ENCODE measurements around the gene KRT36. TPM values are rescaled to one million over a fixed set of nuclear protein-coding genes. Genes with fewer than 3 reads are reported as not detected.

Gene KRT36
- total RNA-seq (not detected), polyA plus RNA-seq (under 1 TPM in 1 of 3 donors, not detected in 2; 0.04 TPM)
- long read RNA-seq, donor 1 = 0 reads
- long read RNA-seq, donor 2 = 0 reads

DNA sequence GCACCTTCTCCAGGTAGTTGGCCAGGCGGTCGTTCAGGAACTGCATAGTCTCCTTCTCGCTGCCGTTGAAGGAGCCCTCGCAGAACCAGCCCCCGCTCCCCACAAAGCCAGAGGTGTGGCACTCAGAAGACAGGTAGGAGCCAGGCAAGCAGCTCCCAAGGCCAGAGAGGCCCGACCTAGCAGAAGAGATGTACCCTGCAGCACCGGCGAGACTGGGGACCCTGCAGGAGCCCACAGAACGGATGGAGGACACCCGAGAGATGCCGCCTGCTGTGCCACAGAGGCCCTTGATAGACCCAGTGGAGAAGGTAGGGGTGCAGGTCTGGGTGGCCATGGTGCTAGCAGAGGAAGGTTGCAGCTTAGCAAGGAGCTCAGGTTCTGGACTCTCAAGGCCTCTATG is at the start of gene KRT36:
TSS of gene KRT36 (minus strand) at position 380 of the 400 bp plus-strand sequence. CDS start at position 334, 46 bp downstream.
- Histone ChIP-seq H3K27ac (no peak within 1 kb of the TSS), H3K4me1 (no peaks in the 10 kb centered on the region), H3K27me3 (ENCODE audit: insufficient read depth in 3 of 3, low read length in 2 of 3) (peaks cover 0 to 4% (median 0%) of the 10 kb centered on the region in 3 donors), H3K9me3 (no peaks in the 10 kb centered on the region), H3K4me3 (no peak within 1 kb of the TSS), H3K36me3 (ENCODE audit: insufficient read depth in 1 of 2, low read depth in 1 of 2) (no peaks in the 10 kb centered on the region)
- WGBS, 3 donors = 92 to 97% (median 94%) methylated on average over 12 of the region's 12 CpGs
- TF ChIP-seq CTCF (IDR thresholded peaks at IDR 0.05) = no peak
- DNase-seq (no peak), ATAC-seq (no peak)
- intact Hi-C loops (cut with DNase I) = no loop called here

DNA sequence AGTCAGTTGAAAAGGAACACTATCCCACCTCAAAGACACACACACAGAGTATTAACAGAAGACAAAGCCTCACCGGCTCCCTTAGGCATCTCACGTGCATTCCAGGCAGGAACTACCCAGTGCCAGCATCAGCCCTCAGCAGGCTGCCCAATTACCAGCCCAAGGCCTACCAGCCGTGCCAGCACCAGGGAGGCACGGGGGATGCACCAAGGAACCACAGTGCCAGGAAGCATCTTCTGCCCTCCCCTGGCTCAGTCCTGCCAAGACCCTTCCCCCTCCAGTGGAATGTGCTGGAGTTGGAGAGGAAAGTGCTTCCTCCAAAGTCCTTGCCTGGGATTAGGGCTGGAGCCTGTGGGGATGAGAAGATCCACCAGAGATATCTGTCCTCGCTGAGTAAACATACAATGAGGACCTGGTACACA is 49.4 kb upstream of the KRT36 start:
- Histone ChIP-seq H3K4me1 (no peaks in the 10 kb centered on the region), H3K4me3 (no peak overlapping the region), H3K27ac (no peak overlapping the region), H3K36me3 (ENCODE audit: insufficient read depth in 1 of 2, low read depth in 1 of 2) (no peaks in the 10 kb centered on the region), H3K9me3 (no peaks in the 10 kb centered on the region), H3K27me3 (ENCODE audit: insufficient read depth in 3 of 3, low read length in 2 of 3) (peaks cover 0 to 11% (median 3%) of the 10 kb centered on the region in 3 donors)
- TF ChIP-seq CTCF (IDR thresholded peaks at IDR 0.05) = no peak
- DNase-seq (no peak), ATAC-seq (no peak)
- WGBS, 3 donors = 54 to 72% (median 57%) methylated on average over 5 of the region's 5 CpGs
- intact Hi-C loops (cut with DNase I) = no loop called here

DNA sequence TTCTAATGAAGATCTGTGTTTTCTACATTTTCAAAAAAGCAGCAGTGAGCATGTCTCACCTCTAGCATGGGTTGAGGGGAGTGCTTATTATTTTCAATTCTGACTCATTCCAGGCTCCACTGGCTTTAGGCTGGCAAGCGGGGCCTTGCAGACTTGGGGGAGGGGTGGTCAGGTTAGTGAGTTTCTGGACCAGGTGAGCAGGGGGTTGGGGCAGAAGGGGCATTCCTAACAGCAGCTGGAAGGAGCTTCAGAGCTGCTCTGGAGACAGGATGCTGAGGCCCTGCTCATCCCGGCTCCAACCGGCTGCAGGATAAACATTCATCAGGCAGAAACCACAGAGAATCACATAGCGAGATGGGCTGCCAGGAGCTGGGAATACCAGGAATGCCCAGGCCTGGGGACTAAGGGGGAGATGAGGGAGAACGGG is 48.9 kb upstream of the KRT36 start:
- DNase-seq = no peak
- intact Hi-C loops (cut with DNase I) = no loop called here
- ATAC-seq = no peak
- Histone ChIP-seq H3K36me3 (ENCODE audit: insufficient read depth in 1 of 2, low read depth in 1 of 2) (no peaks in the 10 kb centered on the region), H3K27ac (no peak overlapping the region), H3K4me1 (no peaks in the 10 kb centered on the region), H3K4me3 (no peak overlapping the region), H3K27me3 (ENCODE audit: insufficient read depth in 3 of 3, low read length in 2 of 3) (peaks cover 0 to 13% (median 3%) of the 10 kb centered on the region in 3 donors), H3K9me3 (no peaks in the 10 kb centered on the region)
- TF ChIP-seq CTCF (IDR thresholded peaks at IDR 0.05) = no peak
- WGBS, 3 donors = 60 to 71% (median 62%) methylated on average over 5 of the region's 5 CpGs

GRCh38 chr17:41537990-41538389 is 48.3 kb upstream of the KRT36 start:
- peaks cover 0 to 13% (median 3%) of the 10 kb centered on the region in 3 donors for H3K27me3 ChIP-seq (ENCODE audit: insufficient read depth in 3 of 3, low read length in 2 of 3)
- H3K4me3 ChIP-seq = no peak overlapping the region
- no peaks in the 10 kb centered on the region for H3K4me1 ChIP-seq
- no peak for DNase-seq
- 83 to 87% (median 84%) methylated on average over 8 to 9 of the region's 9 CpGs for WGBS, 3 donors
- H3K36me3 ChIP-seq (ENCODE audit: insufficient read depth in 1 of 2, low read depth in 1 of 2) = no peaks in the 10 kb centered on the region
- H3K9me3 ChIP-seq = no peaks in the 10 kb centered on the region
- ATAC-seq = no peak
- TF ChIP-seq CTCF (IDR thresholded peaks at IDR 0.05) = no peak
- H3K27ac ChIP-seq = no peak overlapping the region
- intact Hi-C loops (cut with DNase I) = no loop called here

DNA sequence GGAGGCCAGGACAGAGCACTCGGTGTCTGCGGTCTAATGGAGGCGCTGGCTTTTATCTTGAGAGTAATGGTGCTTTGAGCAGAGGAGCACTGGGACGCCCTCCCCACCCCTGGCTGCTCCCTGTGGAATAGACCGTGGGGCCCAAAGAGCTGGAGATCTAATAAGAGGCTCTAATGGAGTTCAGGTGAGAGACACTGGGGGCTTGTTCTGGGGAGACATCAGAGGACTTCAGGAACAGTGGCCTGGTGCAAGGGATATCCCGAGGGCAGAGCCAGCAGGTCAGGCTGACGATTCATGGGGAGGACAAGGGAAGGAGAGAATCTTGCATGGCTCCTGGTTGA is 47.9 kb upstream of the KRT36 start:
- TF ChIP-seq CTCF (IDR thresholded peaks at IDR 0.05) = no peak
- Histone ChIP-seq H3K4me1 (no peaks in the 10 kb centered on the region), H3K27me3 (ENCODE audit: insufficient read depth in 3 of 3, low read length in 2 of 3) (peaks cover 0 to 13% (median 3%) of the 10 kb centered on the region in 3 donors), H3K9me3 (no peaks in the 10 kb centered on the region), H3K4me3 (no peak overlapping the region), H3K27ac (no peak overlapping the region), H3K36me3 (ENCODE audit: insufficient read depth in 1 of 2, low read depth in 1 of 2) (no peaks in the 10 kb centered on the region)
- no peak for DNase-seq
- intact Hi-C loops (cut with DNase I) = no loop called here
- no peak for ATAC-seq
- WGBS, 3 donors = 80 to 82% (median 81%) methylated on average over 7 of the region's 7 CpGs
